Choroid plexus epithelial cell (primary cell): ENCODE results near the gene GTF2H4.
"Not testable (repeated sequence)": the region's sequence is repeated elsewhere in the genome, so short reads cannot be mapped to it uniquely, and the experiment has no call there.

Experiments used
- DNase-seq: peaks from one replicate; pipeline ENCODE4 v3.0.0-alpha.2; 2010; ENCODE audit warnings: low read depth
- H3K4me3 ChIP-seq: 2 replicates; pipeline ENCODE4 v1.5.1; 2011; ENCODE audit warnings: low read depth, mild to moderate bottlenecking, control low read depth, low read length, moderate library complexity
- CTCF ChIP-seq: conservative IDR thresholded peaks from 2 replicates; pipeline ENCODE4 v1.5.1; 2011; ENCODE audit warnings: low read depth, mild to moderate bottlenecking, control low read depth, inconsistent platforms, low read length, moderate library complexity

The GTF2H4 gene

GRCh38 chr6:30897882-30898281, 10.1 kb upstream of the GTF2H4 start:
- no peak overlapping the region for H3K4me3 ChIP-seq
- DNase-seq, result no peak
- no peak for TF ChIP-seq CTCF

GRCh38 chr6:30898750-30899360, 9.2 kb upstream of the GTF2H4 start:
- DNase-seq, result no peak
- TF ChIP-seq CTCF, result no peak
- no peak overlapping the region for H3K4me3 ChIP-seq

- TF ChIP-seq CTCF, result no peak
- DNase-seq, result no peak
These were observed 7.1 kb upstream of the GTF2H4 start for GRCh38 chr6:30900863-30901417.

GRCh38 chr6:30901436-30901835, 6.6 kb upstream of the GTF2H4 start:
- no peak for TF ChIP-seq CTCF

More at GRCh38 chr6:30900863-30901417, 7.1 kb upstream of the GTF2H4 start:
- H3K4me3 ChIP-seq, result no peak overlapping the region

GRCh38 chr6:30902196-30902595, 5.8 kb upstream of the GTF2H4 start:
- not testable (repeated sequence) for H3K4me3 ChIP-seq, DNase-seq

More at GRCh38 chr6:30901436-30901835, 6.6 kb upstream of the GTF2H4 start:
- H3K4me3 ChIP-seq, result no peak overlapping the region
- DNase-seq, result no peak

- H3K4me3 ChIP-seq, result no peak overlapping the region
- no peak for TF ChIP-seq CTCF
- no peak for DNase-seq
These were observed 5.3 kb upstream of the GTF2H4 start for GRCh38 chr6:30902709-30903108.

- TF ChIP-seq CTCF, result no peak
- no peak for DNase-seq
- no peak overlapping the region for H3K4me3 ChIP-seq
These were observed 4.8 kb upstream of the GTF2H4 start for GRCh38 chr6:30903236-30903635.

- peak overlapping the region; percentile 59 for H3K4me3 ChIP-seq
- DNase-seq, result not testable (repeated sequence)
These were observed 683 bp upstream of the GTF2H4 start for GRCh38 chr6:30907290-30907757.
